K562 (cell line): ENCODE measurements around the gene CTXN1. TPM values are rescaled to one million over a fixed set of nuclear protein-coding genes. Genes with fewer than 3 reads are reported as not detected.

Experiments used
- HOXB6 ChIP-seq: fragments of 250-450 bp; sonication (Bioruptor Pico); IDR thresholded peaks from 2 replicates; pipeline ENCODE4 v1.5.1; 2022; ENCODE audit warnings: mild to moderate bottlenecking, borderline replicate concordance
- SNRNP70 ChIP-seq: fragments of 200-400 bp; formaldehyde crosslinking; optimal IDR thresholded peaks from 2 replicates; pipeline ENCODE3; 2017; ENCODE audit warnings: low read depth, low read length
- ZFP91 ChIP-seq: sonication (generic); formaldehyde crosslinking; IDR thresholded peaks from 2 replicates; pipeline ENCODE4 v1.8.0; 2022; ENCODE audit warnings: mild to moderate bottlenecking, missing genetic modification reagents
- ZNF146 ChIP-seq: IDR thresholded peaks from one replicate; pipeline ENCODE4 v1.6.1; 2018; ENCODE audit warnings: missing compliant biosample characterization; ENCODE audit not compliant: unreplicated experiment
- ZNF274 ChIP-seq: IDR thresholded peaks from 2 replicates; pipeline ENCODE4 v1.6.1; 2011; ENCODE audit warnings: low read depth, mild to moderate bottlenecking, low read length, moderate library complexity, borderline replicate concordance
- ZNF583 ChIP-seq: fragments of 250-450 bp; sonication (Bioruptor Pico); IDR thresholded peaks from 2 replicates; pipeline ENCODE4 v1.4.0; 2020
- polyA plus RNA-seq, 8 experiments: library from polyadenylated mRNA; depleted of rRNA in 4 of 8; stranded (reverse) in 5 of 8; unstranded in 3 of 8; fragments of >200 nt; fragmentation: Nextera tagmentation in 2 of 8; fragmentation: Illumina TruSeq in 1 of 8; extraction: Ambion mirVana in 2 of 8; extraction: Trizol in 1 of 8; gene quantifications; 2 replicates each; pipeline versions ENCODE4 v1.2.1 to v1.2.3, GENCODE V29; 2011 to 2014; ENCODE audit warnings: inconsistent platforms in 1 of 8, missing spikeins in 1 of 8
- total RNA-seq, 7 experiments: library from RNA; depleted of rRNA in 6 of 7; stranded (reverse); fragments of >200 nt in 6 of 7; fragmentation: Illumina TruSeq in 2 of 7; extraction: Trizol in 2 of 7; gene quantifications; 2 replicates each; pipeline versions ENCODE4 v1.2.1 to v1.2.3, GENCODE V29; 2011 to 2021; ENCODE audit warnings: low replicate concordance in 1 of 7
- TF ChIP-seq, protein P1 (sequence below): fragments of 250-450 bp; sonication (Bioruptor Pico); IDR thresholded peaks from 2 replicates; pipeline ENCODE4 v1.4.0; 2020; ENCODE audit warnings: mild to moderate bottlenecking, moderate library complexity
- TF ChIP-seq, protein P2 (sequence below), 2 experiments: fragments of 450-650 bp; formaldehyde crosslinking in 1 of 2; IDR thresholded peaks; 2 replicates each; pipeline versions ENCODE4 v1.4.0 to v1.6.1; 2014 to 2020; ENCODE audit warnings: mild to moderate bottlenecking in 2 of 2, borderline replicate concordance in 1 of 2, low read depth in 1 of 2
- TF ChIP-seq, protein P3 (sequence below): sonication (generic); formaldehyde crosslinking; IDR thresholded peaks from 2 replicates; pipeline ENCODE4 v1.8.0; 2022; ENCODE audit warnings: mild to moderate bottlenecking, missing genetic modification reagents

The CTXN1 gene
- total and polyA plus RNA-seq, 9 of the 15 experiments (the other 6 are each of a cell fraction or from before 2014, with no cell fraction given) = 0.15 to 37.4 (median 1.8) TPM; not detected in 2

DNA sequence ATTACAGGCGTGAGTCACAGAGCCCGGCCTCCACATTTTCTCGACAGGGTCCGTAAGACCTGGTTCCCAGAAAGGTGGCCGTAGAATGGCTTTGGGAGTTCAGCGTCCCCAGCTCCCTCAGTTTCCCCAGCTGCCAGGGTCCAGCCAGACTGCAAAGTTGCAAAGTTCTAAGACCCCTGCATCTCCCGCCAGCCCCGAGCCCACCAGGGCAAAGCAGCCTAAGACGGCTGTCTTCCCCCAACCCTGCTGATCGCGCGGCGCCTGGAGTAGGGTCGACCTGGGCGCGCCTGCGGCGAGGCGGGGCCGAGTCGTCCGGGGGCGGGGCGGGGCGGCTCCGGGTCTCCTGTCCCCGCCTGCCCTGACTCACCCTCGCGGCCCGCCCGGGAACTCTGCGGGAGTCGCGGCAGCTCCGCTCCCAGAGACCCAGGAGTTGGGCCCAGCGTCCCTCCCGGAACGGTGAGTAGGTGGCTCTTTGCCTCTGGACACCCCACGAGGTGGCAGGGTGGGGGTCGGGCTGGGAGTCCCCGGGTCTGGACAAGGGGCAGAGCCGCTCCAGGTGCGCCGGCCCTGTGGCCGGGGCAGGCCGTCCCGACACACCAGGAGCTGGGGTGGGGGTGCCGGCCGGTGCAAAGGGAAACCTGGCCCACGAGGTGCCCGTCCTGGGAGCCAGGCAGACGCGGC, 37.6 kb downstream of the CTXN1 start, which contains the start of gene LRRC8E (continued):
- TF ChIP-seq ZNF146 (CRISPR knock-in tag) = no peak
- no peak for TF ChIP-seq ZNF583 (CRISPR knock-in tag)
- TF ChIP-seq HOXB6 (CRISPR knock-in tag) = no peak
- no peak for TF ChIP-seq ZFP91
- TF ChIP-seq ZNF274 = no peak
- TF ChIP-seq, protein P1, sequence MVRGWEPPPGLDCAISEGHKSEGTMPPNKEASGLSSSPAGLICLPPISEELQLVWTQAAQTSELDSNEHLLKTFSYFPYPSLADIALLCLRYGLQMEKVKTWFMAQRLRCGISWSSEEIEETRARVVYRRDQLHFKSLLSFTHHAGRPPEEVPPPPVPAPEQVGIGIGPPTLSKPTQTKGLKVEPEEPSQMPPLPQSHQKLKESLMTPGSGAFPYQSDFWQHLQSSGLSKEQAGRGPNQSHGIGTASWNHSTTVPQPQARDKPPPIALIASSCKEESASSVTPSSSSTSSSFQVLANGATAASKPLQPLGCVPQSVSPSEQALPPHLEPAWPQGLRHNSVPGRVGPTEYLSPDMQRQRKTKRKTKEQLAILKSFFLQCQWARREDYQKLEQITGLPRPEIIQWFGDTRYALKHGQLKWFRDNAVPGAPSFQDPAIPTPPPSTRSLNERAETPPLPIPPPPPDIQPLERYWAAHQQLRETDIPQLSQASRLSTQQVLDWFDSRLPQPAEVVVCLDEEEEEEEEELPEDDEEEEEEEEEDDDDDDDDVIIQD (CRISPR knock-in tag) = no peak
- no peak for TF ChIP-seq SNRNP70
- TF ChIP-seq, protein P2, sequence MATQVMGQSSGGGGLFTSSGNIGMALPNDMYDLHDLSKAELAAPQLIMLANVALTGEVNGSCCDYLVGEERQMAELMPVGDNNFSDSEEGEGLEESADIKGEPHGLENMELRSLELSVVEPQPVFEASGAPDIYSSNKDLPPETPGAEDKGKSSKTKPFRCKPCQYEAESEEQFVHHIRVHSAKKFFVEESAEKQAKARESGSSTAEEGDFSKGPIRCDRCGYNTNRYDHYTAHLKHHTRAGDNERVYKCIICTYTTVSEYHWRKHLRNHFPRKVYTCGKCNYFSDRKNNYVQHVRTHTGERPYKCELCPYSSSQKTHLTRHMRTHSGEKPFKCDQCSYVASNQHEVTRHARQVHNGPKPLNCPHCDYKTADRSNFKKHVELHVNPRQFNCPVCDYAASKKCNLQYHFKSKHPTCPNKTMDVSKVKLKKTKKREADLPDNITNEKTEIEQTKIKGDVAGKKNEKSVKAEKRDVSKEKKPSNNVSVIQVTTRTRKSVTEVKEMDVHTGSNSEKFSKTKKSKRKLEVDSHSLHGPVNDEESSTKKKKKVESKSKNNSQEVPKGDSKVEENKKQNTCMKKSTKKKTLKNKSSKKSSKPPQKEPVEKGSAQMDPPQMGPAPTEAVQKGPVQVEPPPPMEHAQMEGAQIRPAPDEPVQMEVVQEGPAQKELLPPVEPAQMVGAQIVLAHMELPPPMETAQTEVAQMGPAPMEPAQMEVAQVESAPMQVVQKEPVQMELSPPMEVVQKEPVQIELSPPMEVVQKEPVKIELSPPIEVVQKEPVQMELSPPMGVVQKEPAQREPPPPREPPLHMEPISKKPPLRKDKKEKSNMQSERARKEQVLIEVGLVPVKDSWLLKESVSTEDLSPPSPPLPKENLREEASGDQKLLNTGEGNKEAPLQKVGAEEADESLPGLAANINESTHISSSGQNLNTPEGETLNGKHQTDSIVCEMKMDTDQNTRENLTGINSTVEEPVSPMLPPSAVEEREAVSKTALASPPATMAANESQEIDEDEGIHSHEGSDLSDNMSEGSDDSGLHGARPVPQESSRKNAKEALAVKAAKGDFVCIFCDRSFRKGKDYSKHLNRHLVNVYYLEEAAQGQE (IDR thresholded peaks at IDR 0.05; ENCODE audit: borderline replicate concordance) = no peak
- TF ChIP-seq, protein P2 (CRISPR knock-in tag; IDR thresholded peaks at IDR 0.05; ENCODE audit: low read depth) = no peak
- TF ChIP-seq, protein P3, sequence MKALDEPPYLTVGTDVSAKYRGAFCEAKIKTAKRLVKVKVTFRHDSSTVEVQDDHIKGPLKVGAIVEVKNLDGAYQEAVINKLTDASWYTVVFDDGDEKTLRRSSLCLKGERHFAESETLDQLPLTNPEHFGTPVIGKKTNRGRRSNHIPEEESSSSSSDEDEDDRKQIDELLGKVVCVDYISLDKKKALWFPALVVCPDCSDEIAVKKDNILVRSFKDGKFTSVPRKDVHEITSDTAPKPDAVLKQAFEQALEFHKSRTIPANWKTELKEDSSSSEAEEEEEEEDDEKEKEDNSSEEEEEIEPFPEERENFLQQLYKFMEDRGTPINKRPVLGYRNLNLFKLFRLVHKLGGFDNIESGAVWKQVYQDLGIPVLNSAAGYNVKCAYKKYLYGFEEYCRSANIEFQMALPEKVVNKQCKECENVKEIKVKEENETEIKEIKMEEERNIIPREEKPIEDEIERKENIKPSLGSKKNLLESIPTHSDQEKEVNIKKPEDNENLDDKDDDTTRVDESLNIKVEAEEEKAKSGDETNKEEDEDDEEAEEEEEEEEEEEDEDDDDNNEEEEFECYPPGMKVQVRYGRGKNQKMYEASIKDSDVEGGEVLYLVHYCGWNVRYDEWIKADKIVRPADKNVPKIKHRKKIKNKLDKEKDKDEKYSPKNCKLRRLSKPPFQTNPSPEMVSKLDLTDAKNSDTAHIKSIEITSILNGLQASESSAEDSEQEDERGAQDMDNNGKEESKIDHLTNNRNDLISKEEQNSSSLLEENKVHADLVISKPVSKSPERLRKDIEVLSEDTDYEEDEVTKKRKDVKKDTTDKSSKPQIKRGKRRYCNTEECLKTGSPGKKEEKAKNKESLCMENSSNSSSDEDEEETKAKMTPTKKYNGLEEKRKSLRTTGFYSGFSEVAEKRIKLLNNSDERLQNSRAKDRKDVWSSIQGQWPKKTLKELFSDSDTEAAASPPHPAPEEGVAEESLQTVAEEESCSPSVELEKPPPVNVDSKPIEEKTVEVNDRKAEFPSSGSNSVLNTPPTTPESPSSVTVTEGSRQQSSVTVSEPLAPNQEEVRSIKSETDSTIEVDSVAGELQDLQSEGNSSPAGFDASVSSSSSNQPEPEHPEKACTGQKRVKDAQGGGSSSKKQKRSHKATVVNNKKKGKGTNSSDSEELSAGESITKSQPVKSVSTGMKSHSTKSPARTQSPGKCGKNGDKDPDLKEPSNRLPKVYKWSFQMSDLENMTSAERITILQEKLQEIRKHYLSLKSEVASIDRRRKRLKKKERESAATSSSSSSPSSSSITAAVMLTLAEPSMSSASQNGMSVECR = 0 out of 2 replicates have a peak, but pooled peaks have one; percentile 49
